ENCODE data around the gene ATXN1.
"Not testable (repeated sequence)": the region's sequence is repeated elsewhere in the genome, so short reads cannot be mapped to it uniquely, and the experiment has no call there.

The ATXN1 gene

DNA sequence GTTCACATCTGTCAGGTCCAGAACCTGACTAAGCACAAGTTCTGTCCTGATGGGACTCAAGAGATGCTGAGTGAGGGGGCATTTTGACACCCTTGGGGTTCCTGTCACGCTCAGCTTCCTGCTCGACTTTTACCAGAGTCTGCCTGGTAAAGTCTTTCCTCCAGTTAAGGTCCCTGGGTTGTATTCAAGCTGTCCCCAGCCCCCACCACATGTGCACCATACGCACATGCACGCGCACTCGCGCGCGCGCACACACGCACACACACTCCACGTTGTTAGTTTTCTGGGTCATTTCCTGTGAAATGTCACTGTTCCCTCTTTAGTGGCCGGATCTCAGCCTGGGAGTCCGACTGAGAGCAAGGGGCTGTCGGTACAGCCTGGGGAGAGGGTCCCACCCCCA is 356.8 kb downstream of the ATXN1 start:
- no peak for DNase-seq (ENCODE audit: extremely low read depth in 1 of 2, low read depth in 1 of 2)

DNA sequence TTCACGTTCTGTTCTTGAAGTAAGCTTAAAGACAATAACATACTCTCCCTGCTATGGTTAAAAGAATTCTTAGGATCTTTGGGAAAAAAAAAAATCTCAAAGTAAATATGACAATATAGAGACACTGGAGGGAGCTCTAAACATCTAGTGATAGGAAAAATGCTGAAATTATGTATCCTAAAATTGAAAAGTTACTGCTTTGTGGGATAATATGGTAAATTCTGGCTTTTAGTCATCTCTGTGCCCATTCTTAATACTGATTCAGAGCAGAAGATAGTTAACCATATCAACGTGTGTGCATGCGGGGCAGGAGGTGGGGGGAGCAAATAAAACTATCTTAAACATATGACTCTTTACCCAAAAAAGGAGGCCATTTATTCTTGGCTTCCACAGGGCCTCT is 357.4 kb downstream of the ATXN1 start:
- DNase-seq (ENCODE audit: extremely low read depth in 1 of 2, low read depth in 1 of 2), result no peak

DNA sequence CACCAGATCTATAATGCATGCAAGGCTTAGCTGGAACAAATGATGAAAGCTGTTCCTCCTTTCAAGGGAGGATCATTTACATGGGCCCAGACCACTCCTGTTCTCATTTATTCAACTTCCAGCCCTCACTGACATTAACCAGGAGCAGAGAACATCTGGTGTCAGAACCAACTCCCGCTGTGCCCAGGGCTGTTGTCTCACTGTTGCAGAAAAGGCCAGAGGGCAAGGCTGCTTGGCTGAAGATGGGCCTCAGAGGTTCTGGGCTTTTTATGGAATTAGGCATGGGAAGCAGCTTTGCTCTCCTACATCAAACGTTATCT is 358.7 kb downstream of the ATXN1 start:
- no peak for DNase-seq (ENCODE audit: extremely low read depth in 1 of 2, low read depth in 1 of 2)

DNA sequence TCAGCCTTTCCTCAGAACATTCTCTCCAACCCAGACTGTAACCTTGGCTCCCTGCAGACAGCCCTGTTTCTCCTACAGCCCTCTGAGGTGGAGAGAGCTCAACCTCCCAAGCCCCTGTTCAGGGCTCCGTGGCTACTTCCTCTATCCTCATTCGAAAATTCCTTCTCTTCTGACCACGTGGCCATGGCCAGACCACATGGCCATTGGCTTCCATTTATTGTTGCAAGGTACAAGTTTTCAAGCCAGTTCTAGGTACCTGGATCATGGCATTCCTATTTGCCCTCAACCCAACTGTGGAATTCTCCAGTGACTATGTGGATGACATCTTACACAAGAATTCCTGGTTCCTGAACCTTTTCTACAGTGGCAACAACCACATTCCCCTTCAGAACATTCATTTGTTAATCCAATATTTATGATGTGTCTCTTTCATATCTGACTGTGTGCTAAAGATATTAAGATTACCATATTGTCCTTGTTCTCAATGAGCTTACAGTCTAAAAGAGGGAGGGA is 361.0 kb downstream of the ATXN1 start:
- DNase-seq (ENCODE audit: extremely low read depth in 1 of 2, low read depth in 1 of 2), result no peak

DNA sequence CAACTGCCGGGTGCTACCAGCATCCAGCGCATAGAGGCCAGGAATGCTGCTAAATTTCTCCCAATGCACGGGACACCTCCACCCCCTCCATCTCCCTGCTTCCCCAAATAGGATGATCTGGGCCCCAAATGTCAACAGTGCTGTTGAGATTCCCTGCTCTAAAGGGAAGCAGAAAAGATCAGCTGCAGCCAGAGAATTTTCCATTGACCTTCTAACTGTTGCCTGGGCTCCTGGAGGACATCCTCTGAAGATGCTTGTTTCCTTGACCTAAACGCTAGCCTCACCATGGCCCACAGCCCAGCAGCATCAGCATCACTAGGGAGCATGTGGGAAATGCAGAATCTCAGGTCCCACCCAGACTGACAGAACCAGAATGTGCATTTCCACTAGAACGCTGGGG is 361.6 kb downstream of the ATXN1 start:
- no peak for DNase-seq (ENCODE audit: extremely low read depth in 1 of 2, low read depth in 1 of 2)

DNA sequence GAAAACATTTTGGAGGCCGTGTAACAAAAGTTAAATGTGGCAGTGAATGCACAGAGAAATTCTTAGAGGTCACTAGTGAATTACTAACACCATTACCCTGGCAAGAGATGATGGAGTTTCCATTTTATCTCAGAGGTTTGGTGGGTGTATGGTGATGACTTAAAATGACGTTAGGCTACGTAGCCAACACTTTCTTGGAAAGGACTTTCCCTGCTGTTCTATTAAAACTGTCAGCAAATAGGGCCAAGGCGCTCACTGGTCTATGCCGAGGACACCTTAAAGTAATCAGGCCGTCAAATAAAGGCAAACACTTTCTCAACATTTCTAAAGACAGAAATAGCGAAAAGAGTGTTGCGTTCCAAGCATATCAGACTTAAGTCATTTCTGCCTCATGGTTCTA is 362.1 kb downstream of the ATXN1 start:
- DNase-seq (ENCODE audit: extremely low read depth in 1 of 2, low read depth in 1 of 2), result no peak

DNA sequence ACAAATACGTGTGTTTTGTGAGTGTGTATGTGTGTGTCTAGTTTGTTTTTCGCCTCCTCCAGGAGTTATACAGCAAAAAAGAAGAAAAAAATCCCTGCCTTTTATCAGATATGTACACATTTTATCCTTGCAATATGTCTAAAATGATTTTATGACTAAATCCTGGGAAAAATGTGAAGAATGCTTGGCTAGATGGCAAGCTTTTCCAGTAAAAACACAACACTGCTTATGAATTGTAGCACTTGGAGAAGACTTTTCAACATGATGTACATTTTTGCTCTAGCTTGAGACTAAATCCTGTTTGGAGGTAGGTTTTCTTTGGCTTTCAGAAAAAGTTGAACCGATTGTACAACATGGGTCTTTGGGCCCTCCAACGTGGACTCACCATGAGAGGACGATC is 362.7 kb downstream of the ATXN1 start:
- DNase-seq (ENCODE audit: extremely low read depth in 1 of 2, low read depth in 1 of 2), result no peak

DNA sequence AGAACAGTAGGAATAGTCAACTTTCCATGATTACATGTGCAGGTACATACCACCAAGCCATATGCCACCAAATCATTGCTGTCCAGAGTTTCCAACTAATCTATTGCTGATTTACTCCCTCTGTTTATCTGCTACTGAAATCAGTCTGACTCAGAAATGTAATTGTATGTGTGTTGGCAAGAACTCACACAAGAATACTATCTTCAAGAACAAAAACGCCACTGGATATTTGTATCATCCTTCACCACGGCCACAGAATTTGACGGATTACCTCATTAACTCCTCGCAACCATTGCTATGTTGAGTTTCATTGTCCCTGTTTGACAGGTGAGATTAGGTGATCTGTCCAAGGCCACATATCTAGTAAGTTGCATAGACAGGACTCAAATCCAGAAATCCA is 363.6 kb downstream of the ATXN1 start:
- no peak for DNase-seq (ENCODE audit: extremely low read depth in 1 of 2, low read depth in 1 of 2)

DNA sequence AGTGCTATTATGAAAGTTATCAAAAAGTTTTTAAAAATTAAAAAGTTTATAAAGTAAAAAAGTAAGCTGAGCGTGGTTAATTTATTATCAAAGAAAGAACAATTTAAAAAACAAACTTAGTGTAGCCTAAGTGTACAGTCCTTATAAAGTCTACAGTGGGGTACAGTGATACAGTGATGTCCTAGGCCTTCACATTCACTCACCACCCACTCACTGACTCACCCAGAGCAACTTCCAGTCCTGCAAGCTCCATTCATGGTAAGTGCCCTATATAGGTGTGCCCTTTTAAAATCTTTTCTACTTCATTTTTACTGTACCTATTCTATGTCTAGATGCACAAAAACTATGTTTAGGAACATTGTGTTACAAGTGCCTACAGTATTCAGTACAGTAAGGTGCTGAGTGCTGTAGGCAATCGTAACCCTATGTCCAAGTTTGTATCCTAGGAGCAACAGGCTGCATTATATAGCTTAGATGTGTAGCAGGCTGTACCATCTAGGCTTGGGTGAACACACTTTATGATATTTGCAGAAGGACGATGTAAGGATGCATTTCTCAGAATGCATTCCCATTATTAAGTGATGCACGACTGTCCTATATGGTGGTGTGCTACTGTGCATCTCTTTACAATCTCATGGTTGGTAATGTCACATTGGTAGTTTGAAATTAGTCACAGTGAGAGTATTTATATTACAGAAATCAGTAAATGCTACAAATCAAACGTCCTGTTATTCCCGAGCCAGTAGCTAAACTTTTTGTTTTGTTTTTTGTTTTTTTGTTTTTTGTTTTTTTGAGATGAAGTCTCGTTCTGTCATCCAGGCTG is 364.6 kb downstream of the ATXN1 start:
- no peak for DNase-seq (ENCODE audit: extremely low read depth in 1 of 2, low read depth in 1 of 2)

DNA sequence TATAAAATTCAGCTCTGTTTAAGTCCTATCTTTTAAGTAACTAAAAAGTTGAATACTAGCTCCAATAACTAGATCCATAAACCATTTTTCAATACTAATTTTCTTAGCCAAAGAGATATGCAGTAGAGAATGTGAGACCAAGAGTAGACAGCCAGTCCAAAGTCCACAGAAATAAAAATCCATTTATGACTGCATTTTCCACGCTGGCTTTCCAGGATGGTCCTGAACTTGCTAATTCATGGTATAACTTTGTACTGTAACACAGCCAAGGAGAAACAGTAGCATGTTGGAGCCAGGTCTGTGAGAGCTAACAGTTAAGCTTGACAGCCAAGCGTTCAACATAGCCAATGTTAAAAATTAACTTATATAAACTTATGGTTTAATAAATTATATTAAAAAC is 366.6 kb downstream of the ATXN1 start:
- no peak for DNase-seq (ENCODE audit: extremely low read depth in 1 of 2, low read depth in 1 of 2)

DNA sequence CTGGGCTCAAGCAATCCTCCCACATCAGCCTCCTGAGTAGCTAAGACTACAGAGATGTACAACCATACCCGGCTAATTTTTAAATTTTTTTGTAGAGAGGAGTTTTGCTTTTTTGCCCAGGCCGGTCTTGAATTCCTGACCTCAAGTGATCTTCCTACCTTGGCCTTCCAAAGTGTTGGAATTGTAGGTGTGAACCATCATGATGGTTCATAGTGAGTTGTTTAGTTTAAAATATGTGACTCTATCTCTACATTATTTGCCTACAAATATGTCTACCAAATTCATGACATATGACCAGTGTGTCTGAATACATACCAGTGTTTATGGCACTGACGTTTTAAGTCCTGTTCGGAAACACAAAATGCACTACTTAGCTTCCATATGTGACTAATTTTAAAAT is 367.9 kb downstream of the ATXN1 start:
- DNase-seq (ENCODE audit: extremely low read depth in 1 of 2, low read depth in 1 of 2), result no peak

DNA sequence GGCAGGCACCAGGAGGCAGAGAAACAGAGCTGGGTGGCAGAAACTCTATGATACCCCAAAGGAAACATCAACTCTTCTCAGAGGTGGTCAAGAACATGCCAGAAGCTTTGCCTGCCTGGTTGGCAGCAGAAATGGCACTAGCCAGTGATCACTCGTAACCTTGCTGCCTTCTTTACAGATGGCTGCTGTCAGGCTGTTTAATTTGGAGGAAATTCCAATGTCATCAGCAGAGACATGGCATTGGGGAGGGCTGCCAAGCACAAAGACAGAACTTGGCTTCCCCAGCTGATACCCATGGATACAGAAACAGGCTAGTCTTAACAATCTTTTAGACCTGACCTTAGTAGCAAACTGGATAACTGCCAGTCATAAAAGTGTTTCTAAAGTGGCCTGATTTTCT is 369.2 kb downstream of the ATXN1 start:
- DNase-seq (ENCODE audit: extremely low read depth in 1 of 2, low read depth in 1 of 2), result no peak

DNA sequence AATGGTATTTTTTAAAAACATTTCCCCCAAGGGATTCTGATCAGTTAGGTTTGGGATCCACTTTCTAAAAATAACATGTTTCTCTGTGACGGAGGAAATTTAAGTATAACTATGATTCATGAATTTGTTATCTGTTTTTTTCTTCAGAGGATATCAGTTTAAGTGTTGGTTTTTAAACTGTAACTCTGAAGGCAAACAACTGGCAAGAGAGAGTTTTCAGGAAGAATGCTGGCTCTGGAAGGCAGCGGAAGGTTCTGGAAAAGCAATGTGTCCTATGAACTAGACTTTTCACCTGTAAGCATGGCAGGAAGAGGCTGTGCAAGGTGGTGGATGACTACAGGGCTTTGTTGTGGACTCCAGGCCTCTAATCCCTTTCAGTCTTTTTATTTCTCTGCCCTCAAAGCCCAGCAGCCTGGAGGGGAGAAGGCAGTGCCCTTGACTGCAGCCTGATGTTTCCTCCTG is 369.8 kb downstream of the ATXN1 start:
- DNase-seq (ENCODE audit: extremely low read depth in 1 of 2, low read depth in 1 of 2), result no peak

DNA sequence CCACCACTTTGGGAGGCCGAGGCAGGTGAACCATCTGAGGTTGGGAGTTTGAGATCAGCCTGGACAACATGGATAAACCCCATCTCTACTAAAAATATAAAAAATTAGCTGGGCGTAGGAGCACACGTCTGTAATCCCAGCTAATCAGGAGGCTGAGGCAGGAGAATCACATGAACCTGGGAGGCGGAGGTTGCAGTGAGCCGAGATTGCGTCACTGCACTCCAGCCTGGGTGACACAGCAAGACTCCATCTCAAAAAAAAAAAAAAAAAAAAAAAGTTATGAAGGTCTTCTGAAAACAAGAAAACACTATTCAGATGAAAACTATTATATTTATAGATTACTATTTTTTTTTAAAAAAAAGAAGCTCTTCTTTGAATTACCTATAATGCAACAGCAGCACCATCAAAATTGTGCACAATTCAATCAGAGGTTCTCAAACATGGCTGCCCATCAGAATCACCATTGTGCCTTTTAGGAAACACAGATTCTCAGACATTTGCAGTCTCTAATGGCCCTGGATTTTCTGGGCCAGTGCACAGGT is 370.3 kb downstream of the ATXN1 start:
- DNase-seq (ENCODE audit: extremely low read depth in 1 of 2, low read depth in 1 of 2), result not testable (repeated sequence)

DNA sequence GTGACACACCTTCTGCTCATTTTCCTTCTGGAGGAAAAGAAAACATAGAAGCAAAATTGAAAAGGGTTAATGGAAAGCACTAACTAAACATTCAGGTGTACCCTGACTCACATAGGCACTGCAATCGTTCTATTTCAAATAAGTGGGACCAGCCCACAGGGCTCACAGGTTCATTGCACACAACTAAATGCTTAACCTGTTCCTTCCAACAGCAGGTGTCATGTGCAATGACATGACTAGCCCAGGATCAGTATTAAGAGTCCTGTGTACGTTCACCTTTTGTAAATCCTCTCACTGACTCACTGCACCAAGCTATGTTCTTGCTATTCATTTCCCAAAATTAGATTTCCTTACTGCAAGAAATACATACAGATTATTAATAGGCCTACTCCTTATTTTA is 371.6 kb downstream of the ATXN1 start:
- no peak for DNase-seq (ENCODE audit: extremely low read depth in 1 of 2, low read depth in 1 of 2)

DNA sequence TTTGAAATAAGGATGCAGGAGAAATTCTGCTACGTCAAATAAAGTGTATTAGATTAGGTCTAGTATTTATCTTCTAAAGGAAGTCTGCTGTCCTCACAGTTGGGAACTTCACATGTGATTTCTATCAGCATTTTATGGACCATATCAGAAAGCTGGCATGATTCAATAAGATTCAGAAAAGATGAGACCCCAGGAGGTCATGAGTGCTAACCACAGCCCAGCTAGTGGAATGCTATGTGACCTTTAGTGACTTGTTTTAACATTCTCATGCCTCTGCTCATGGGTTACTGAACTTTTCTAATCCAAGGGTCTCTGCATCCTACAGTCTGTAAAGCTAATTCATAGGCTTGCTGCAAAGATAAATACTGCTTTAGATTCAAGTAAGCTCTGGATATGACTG is 372.8 kb downstream of the ATXN1 start:
- no peak for DNase-seq (ENCODE audit: extremely low read depth in 1 of 2, low read depth in 1 of 2)

DNA sequence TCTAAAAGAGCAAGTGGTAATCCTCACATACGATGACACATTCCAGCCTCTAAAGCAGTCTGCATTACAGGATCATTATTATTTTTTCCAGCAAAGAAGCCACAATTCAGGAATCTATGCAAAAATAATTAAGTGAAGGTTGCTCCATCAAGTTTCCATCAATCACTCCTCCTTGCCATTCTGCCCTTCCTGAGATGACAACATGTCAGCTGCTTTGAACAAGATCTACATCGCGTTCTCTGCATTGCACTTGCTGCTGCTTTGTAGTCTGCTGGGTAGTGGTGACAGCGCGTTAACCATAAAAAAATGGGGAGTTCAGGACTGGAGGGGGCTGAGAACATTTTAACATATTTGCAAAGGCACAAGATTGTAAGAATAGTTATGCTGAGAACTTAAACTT is 375.2 kb downstream of the ATXN1 start:
- DNase-seq (ENCODE audit: extremely low read depth in 1 of 2, low read depth in 1 of 2), result no peak

DNA sequence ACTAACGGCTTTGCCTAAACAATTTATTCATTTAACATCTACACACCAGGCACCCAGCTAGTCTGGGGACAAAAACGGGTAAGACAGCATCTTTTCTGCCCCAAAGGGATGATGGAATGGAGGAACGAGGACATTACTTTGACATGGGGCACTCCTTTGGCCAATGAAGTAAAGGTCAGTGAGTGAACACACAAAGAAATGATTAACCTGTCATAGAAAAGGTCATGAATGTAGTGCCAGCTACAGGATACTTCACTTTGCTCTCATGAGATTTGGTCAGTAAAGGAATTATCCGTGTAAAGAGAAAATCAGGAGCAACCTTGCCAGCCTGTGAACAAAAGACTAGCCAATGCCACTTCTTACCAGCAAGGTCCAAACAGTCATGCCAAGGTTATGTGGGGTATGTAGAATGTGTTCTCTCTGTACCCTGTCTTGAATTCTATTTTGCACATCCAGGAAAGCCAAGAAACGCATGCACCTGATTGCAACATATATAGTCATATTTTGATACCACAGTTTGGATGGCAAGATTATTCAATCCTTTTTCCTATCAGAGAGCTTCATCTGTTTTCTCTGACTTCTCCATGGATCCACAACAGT is 377.6 kb downstream of the ATXN1 start:
- no peak for DNase-seq (ENCODE audit: extremely low read depth in 1 of 2, low read depth in 1 of 2)

DNA sequence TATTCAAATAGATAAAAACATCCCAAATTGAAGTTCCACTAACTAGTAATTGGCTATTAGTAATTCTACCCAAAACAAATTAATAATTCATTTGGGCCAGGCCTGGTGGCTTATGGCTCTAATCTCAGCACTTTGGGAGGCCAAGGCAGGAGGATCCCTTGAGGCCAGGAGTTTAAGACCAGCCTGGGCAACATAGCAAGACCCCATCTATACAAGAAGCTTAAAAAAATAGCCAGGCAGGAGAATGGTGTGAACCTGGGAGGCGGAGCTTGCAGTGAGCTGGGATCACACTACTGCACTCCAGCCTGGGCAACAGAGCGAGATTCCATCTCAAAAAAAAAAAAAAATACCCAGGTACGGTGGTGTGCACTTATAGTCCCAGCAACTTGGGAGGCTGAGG is 379.3 kb downstream of the ATXN1 start:
- DNase-seq (ENCODE audit: extremely low read depth in 1 of 2, low read depth in 1 of 2), result not testable (repeated sequence)

DNA sequence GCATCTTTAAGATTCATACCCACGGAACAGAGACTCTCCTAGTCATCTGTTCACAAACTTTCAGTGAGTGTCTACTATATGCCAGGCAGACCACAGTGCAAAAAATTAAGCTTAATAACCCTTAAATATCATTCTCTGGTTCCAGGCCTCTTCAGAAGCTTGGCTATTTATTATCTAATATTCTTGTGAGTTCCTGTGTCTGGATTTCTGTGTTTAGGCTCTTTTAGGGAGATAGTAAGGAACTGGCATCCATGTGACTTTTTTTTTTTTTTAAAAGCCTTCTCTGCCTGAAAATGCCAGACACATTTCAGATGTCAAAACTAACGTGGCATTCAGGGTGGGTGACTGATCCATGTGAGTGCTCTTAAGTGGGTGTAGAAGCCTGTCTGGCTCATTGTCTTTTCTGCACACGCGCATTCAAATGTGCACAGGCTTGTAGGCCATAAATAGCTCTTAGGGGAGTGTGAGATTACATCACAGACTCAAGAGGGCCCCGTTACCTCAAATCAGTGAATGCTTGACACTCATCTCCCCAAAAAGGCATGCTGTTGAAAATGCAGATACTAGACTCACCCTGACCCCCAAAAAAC is 380.9 kb downstream of the ATXN1 start:
- DNase-seq (ENCODE audit: extremely low read depth in 1 of 2, low read depth in 1 of 2), result no peak

DNA sequence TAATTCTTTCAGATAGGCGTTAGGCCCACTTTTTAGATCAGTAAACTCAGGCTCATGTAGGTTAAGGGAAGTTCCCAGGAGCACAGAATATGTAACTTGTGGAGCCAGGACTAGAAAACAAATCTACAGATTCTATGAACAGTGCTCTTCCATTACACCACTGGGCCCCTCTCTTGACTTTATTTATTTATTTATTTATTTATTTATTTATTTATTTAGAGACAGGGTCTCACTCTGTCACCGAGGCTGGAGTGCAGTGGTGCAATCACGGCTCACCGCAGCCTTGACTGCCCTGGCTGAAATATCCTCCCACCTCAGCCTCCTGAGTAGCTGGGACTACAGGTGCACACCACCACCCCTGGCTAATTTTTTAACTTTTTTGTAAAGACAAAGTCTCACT is 382.9 kb downstream of the ATXN1 start:
- DNase-seq (ENCODE audit: extremely low read depth in 1 of 2, low read depth in 1 of 2), result not testable (repeated sequence)

DNA sequence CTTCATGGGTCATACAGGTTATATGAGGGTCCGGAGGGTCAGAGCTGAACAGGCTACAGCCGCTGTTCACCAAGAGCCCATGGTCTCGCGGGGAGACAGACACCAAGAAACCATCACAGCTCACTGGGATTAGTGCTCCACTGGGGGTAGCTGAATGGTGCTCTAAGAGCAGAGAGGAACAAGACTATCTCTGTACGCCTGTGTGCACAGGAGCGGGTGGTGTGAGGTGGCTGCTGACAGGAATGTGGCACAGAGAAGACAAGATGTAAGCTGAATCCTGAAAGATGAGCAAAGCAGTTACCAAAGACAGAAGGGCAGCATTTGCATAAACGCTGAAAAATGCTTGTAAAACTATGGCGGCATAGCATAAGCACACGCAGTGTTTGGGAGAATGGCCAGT is 383.8 kb downstream of the ATXN1 start:
- no peak for DNase-seq (ENCODE audit: extremely low read depth in 1 of 2, low read depth in 1 of 2)

Data from activated CD8-positive, alpha-beta memory T cell treated with anti-CD3 and anti-CD28 coated beads for 1 hour (primary cell).